NCI-H2029 treated with DMSO at 0.1 percent for 48 hours (cell line): ENCODE results near the gene HS3ST5.
"Not testable (repeated sequence)": the region's sequence is repeated elsewhere in the genome, so short reads cannot be mapped to it uniquely, and the experiment has no call there.

Experiments
- DNase-seq: peaks from one replicate; lab custom pipeline; 2025; lab: John Stamatoyannopoulos, UW

HS3ST5 gene

GRCh38 chr6:114044566-114044965 lies 298.3 kb downstream of the HS3ST5 start:
- DNase-seq = peak; percentile 51

- DNase-seq = no peak
Observed at GRCh38 chr6:114042267-114043016, 300.4 kb downstream of the HS3ST5 start.

- no peak for DNase-seq
Observed at GRCh38 chr6:114040871-114041270, 302.0 kb downstream of the HS3ST5 start.

- no peak for DNase-seq
Observed at GRCh38 chr6:114039841-114040240, 303.0 kb downstream of the HS3ST5 start.

GRCh38 chr6:114033606-114034005 lies 309.2 kb downstream of the HS3ST5 start:
- no peak for DNase-seq

- DNase-seq = no peak
Observed at GRCh38 chr6:114032721-114033120, 310.1 kb downstream of the HS3ST5 start.

GRCh38 chr6:114030767-114031166 lies 312.1 kb downstream of the HS3ST5 start:
- no peak for DNase-seq

GRCh38 chr6:114024746-114025145 lies 318.1 kb downstream of the HS3ST5 start:
- no peak for DNase-seq

- DNase-seq = no peak
Observed at GRCh38 chr6:114020196-114020595, 322.6 kb downstream of the HS3ST5 start.

- not testable (repeated sequence) for DNase-seq
Observed at GRCh38 chr6:114017146-114017545, 325.7 kb downstream of the HS3ST5 start.

GRCh38 chr6:114014106-114014505 lies 328.7 kb downstream of the HS3ST5 start:
- DNase-seq = not testable (repeated sequence)

- not testable (repeated sequence) for DNase-seq
Observed at GRCh38 chr6:114011486-114011885, 331.3 kb downstream of the HS3ST5 start.

- DNase-seq = no peak
Observed at GRCh38 chr6:114010540-114010939, 332.3 kb downstream of the HS3ST5 start.

GRCh38 chr6:114009192-114009591 lies 333.6 kb downstream of the HS3ST5 start:
- no peak for DNase-seq

- DNase-seq = no peak
Observed at GRCh38 chr6:114008331-114008730, 334.5 kb downstream of the HS3ST5 start.

GRCh38 chr6:114007516-114007915 lies 335.3 kb downstream of the HS3ST5 start:
- no peak for DNase-seq
